CD4-positive, CD25-positive, alpha-beta regulatory T cell (primary cell): Measurements from ENCODE around the gene PRPF40B. TPM values are rescaled to one million over a fixed set of nuclear protein-coding genes. Genes with fewer than 3 reads are reported as not detected.

Source experiments
- ATAC-seq, 2 donors: fragments of 150-1000 bp; cut with Tn5 transposase; one replicate each; pipeline ENCODE4 v1.10.0; 2021; ENCODE audit warnings: low read depth in 2 of 2, moderate number of reproducible peaks in 2 of 2, moderate library complexity in 1 of 2
- DNase-seq, 3 donors: peaks; one replicate each; pipeline versions ENCODE4 v3.0.0 to v3.0.0-alpha.2; 2012 to 2022; ENCODE audit warnings: mixed read lengths in 1 of 3
- H3K27ac ChIP-seq: one replicate; pipeline ENCODE4 v1.7.0; 2013; ENCODE audit warnings: mild to moderate bottlenecking, low read length; ENCODE audit not compliant: insufficient read depth, poor library complexity, severe bottlenecking
- H3K27me3 ChIP-seq: one replicate; pipeline ENCODE4 v1.7.0; 2013; ENCODE audit warnings: low read length; ENCODE audit not compliant: control insufficient read depth, insufficient read depth
- H3K36me3 ChIP-seq: one replicate; pipeline ENCODE4 v1.7.0; 2013; ENCODE audit warnings: mild to moderate bottlenecking, low read length, moderate library complexity; ENCODE audit not compliant: control insufficient read depth, insufficient read depth
- H3K4me1 ChIP-seq: 2 replicates; pipeline ENCODE4 v1.7.0; 2013; ENCODE audit warnings: mild to moderate bottlenecking, low read length; ENCODE audit not compliant: insufficient read depth, control insufficient read depth, poor library complexity, severe bottlenecking
- H3K4me3 ChIP-seq: one replicate; pipeline ENCODE4 v1.7.0; 2013; ENCODE audit warnings: low read depth, mild to moderate bottlenecking, low read length, moderate library complexity
- H3K9me3 ChIP-seq, 2 experiments: 1 replicate in 1 of 2; 2 replicates in 1 of 2; pipeline ENCODE4 v1.7.0; 2013; ENCODE audit warnings: low read length in 2 of 2, mild to moderate bottlenecking in 1 of 2, moderate library complexity in 1 of 2; ENCODE audit not compliant: control insufficient read depth in 2 of 2
- H3K27ac Mint-ChIP-seq, 3 donors: one replicate each; pipeline ENCODE4 v1.8.0; 2020 to 2022; ENCODE audit warnings: mild to moderate bottlenecking in 3 of 3, mixed read lengths in 3 of 3, moderate library complexity in 2 of 3
- H3K27me3 Mint-ChIP-seq: one replicate; pipeline ENCODE4 v1.8.0; 2022; ENCODE audit warnings: mild to moderate bottlenecking, mixed read lengths
- H3K36me3 Mint-ChIP-seq: one replicate; pipeline ENCODE4 v1.8.0; 2020; ENCODE audit warnings: mixed read lengths
- H3K4me1 Mint-ChIP-seq, 4 donors: one replicate each; pipeline ENCODE4 v1.8.0; 2020 to 2022; ENCODE audit warnings: mixed read lengths in 4 of 4, mild to moderate bottlenecking in 1 of 4
- H3K4me3 Mint-ChIP-seq, 4 donors: one replicate each; pipeline ENCODE4 v1.8.0; 2020 to 2022; ENCODE audit warnings: mild to moderate bottlenecking in 4 of 4, mixed read lengths in 4 of 4, moderate library complexity in 3 of 4
- H3K9me3 Mint-ChIP-seq, 7 donors: one replicate each; pipeline ENCODE4 v1.8.0; 2020 to 2022; ENCODE audit warnings: mixed read lengths in 7 of 7, mild to moderate bottlenecking in 3 of 7, moderate library complexity in 2 of 7
- polyA plus RNA-seq, 4 donors: library from polyadenylated mRNA; unstranded; fragments of 300-500 nt; fragmentation: Illumina TruSeq; gene quantifications; one replicate each; pipeline ENCODE4 v1.2.3, GENCODE V29; 2021
- total RNA-seq: library from RNA; stranded (reverse); gene quantifications from one replicate; pipeline ENCODE4 v1.2.3, GENCODE V29; 2022

PRPF40B gene
- total and polyA plus RNA-seq, 5 donors from 2014 or later = 0.78 to 6.3 (median 2.0) TPM

- Histone ChIP-seq H3K36me3 (peaks cover 9% of the 10 kb centered on the region), H3K4me3 (no peak overlapping the region), H3K4me1 (no peaks in the 10 kb centered on the region), H3K9me3 (no peaks in the 10 kb centered on the region), H3K27me3 (no peaks in the 10 kb centered on the region), H3K27ac (no peak overlapping the region)
- Mint-ChIP-seq H3K36me3 (peaks cover 26% of the 10 kb centered on the region), H3K9me3 (no peaks in the 10 kb centered on the region), H3K27ac (peak overlapping the region in 1 of 3 donors; percentile 43), H3K27me3 (no peaks in the 10 kb centered on the region), H3K4me3 (no peak overlapping the region), H3K4me1 (peaks cover 10 to 15% (median 13%) of the 10 kb centered on the region in 4 donors)
- DNase-seq = no peak
- ATAC-seq = no peak
Measured at GRCh38 chr12:49583366-49584094, 39.8 kb upstream of the PRPF40B start.

DNA sequence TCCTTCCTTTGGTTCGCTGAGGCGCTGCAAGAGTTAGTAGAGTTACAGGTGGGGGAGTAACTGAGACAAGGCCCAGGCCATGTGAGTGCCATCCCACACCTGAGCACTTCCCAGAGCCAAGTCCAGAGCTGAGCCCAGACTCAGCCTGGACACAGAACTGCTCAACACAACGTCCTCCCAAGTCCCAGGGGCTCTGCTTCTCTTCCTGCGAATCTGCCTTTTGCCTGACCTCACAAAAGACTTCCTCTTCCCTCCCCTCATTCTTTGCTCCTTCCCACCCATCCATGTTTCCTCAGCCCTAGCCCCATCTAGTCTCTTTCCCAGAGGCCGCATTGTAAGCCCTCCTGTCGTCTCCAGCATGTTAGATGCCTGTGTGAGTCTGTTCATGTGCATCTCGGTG lies 38.8 kb upstream of the PRPF40B start:
- no peak for ATAC-seq

DNA sequence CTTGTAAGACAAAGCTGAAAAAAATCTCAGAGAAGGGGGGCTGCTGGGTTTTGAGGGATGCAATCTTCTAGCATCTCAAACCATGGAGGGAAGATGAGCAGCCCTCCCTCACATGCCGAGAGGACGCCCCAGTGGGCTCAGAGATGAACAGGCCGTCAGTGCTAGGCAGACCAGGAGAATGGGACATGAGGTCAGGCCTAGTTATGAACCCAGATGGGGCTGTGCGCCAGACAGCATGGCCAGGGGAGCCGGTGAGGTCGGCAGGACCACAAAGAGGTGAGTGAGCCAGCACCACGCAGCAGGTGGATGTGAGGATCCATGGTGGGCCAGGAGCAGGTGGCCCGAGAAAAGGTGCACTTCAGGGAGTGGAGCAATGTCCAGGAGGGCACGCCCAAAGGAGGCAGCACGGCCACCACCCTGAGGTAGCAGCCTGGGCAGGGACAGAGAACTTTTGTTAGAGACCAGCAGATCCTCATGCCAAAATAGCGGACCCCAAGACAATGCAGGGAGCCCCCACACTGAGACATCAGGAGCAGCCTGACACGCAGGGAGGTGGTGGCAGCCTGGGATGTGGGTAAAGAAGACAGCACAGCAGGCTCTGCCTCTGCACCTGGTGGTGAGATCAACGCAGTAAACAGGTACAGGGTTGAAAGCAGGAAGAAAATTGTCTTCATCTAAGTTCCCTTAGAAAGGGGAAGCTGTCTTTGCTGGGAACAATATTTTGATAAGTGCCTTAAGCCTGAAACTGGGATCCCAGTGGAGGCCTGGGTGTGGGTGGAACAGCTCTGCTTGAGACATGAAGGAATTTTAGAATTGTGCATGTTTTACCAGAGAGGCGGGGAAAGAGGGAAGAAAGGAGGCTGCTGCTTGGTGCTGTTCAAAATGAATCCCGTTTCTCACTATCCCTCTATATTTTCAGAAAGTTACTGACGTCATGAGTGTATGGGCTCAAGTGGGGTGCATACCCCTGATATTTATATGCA lies 37.6 kb upstream of the PRPF40B start:
- DNase-seq = no peak
- Mint-ChIP-seq H3K27ac (no peak overlapping the region), H3K27me3 (no peaks in the 10 kb centered on the region), H3K9me3 (peaks cover 0 to 3% (median 0%) of the 10 kb centered on the region in 7 donors), H3K36me3 (peaks cover 36% of the 10 kb centered on the region), H3K4me1 (peaks cover 4 to 15% (median 13%) of the 10 kb centered on the region in 4 donors), H3K4me3 (no peak overlapping the region)
- Histone ChIP-seq H3K4me1 (no peaks in the 10 kb centered on the region), H3K36me3 (peaks cover 9% of the 10 kb centered on the region), H3K4me3 (no peak overlapping the region), H3K9me3 (peaks cover 0 to under 1% of the 10 kb centered on the region in 2 experiments), H3K27ac (no peak overlapping the region), H3K27me3 (no peaks in the 10 kb centered on the region)
- no peak for ATAC-seq

More for the DNA sequence above, 38.8 kb upstream of the PRPF40B start:
- no peak overlapping the region for H3K27ac ChIP-seq
- Mint-ChIP-seq H3K4me3 (no peak overlapping the region), H3K27ac (no peak overlapping the region), H3K36me3 (peaks cover 29% of the 10 kb centered on the region), H3K27me3 (no peaks in the 10 kb centered on the region), H3K4me1 (peaks cover 8 to 14% (median 13%) of the 10 kb centered on the region in 4 donors), H3K9me3 (no peaks in the 10 kb centered on the region)
- no peak overlapping the region for H3K4me3 ChIP-seq
- no peaks in the 10 kb centered on the region for H3K4me1 ChIP-seq
- H3K9me3 ChIP-seq = no peaks in the 10 kb centered on the region
- H3K27me3 ChIP-seq = no peaks in the 10 kb centered on the region
- no peak for DNase-seq
- H3K36me3 ChIP-seq = peaks cover 9% of the 10 kb centered on the region

- Mint-ChIP-seq H3K27ac (no peak overlapping the region), H3K9me3 (peaks cover 0 to 5% (median 0%) of the 10 kb centered on the region in 7 donors), H3K4me1 (peaks cover 0 to 9% (median 6%) of the 10 kb centered on the region in 4 donors), H3K4me3 (no peak overlapping the region), H3K36me3 (peaks cover 36% of the 10 kb centered on the region), H3K27me3 (no peaks in the 10 kb centered on the region)
- no peak for DNase-seq
- Histone ChIP-seq H3K4me3 (no peak overlapping the region), H3K36me3 (peaks cover 9% of the 10 kb centered on the region), H3K27ac (no peak overlapping the region), H3K27me3 (no peaks in the 10 kb centered on the region), H3K4me1 (no peaks in the 10 kb centered on the region), H3K9me3 (peaks cover 0 to 4% of the 10 kb centered on the region in 2 experiments)
- ATAC-seq = no peak
Measured at GRCh38 chr12:49587174-49587908, 36.0 kb upstream of the PRPF40B start.

GRCh38 chr12:49588281-49588680 lies 35.1 kb upstream of the PRPF40B start:
- Mint-ChIP-seq H3K4me3 (no peak overlapping the region), H3K4me1 (peaks cover 0 to 5% (median 2%) of the 10 kb centered on the region in 4 donors), H3K27me3 (no peaks in the 10 kb centered on the region), H3K27ac (no peak overlapping the region), H3K9me3 (peaks cover 0 to 5% (median 0%) of the 10 kb centered on the region in 7 donors), H3K36me3 (peaks cover 36% of the 10 kb centered on the region)
- Histone ChIP-seq H3K36me3 (peaks cover 9% of the 10 kb centered on the region), H3K4me1 (no peaks in the 10 kb centered on the region), H3K27ac (no peak overlapping the region), H3K9me3 (peaks cover 0 to 4% of the 10 kb centered on the region in 2 experiments), H3K27me3 (no peaks in the 10 kb centered on the region), H3K4me3 (no peak overlapping the region)
- no peak for ATAC-seq
- DNase-seq = no peak

DNA sequence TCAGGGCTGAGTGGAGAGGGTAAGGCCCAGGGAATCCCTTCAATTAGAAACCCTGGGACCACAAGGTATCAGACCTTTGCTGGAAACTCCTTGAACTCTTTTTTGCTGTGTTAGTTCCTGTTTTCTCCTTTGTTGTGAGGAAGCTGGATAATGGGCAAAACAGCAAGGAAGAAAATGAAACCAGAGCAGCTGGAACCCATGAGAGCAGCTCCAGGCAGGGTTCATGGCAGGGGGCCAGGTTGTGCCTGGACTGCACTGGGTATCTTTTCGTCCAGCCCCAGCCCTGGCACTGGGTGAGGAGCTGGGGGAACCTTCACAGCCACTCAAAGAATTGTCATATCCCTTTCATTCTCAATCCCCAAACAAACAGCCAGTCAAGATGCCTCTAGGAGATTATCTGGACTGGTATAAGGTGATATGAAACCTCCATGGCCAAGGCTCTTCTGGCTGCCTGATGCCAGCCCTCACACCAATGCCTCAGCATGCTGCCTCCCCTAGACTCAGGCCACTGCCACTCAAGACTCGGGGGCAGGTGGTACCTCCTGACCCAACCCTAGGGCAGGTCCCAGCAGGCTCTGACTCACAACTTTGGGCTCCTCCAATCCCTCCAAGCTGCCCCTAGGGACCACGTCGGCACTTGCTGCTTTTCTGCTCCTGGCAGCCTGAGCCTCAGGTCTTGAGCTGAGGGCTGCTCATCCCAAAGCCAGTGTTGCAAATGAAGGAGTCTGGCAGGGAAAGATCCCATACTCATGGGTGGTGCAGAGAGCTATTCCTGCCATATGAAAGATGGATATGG lies 34.4 kb upstream of the PRPF40B start:
- H3K4me1 ChIP-seq = no peaks in the 10 kb centered on the region
- H3K4me3 Mint-ChIP-seq = no peak overlapping the region
- no peaks in the 10 kb centered on the region for H3K27me3 ChIP-seq
- H3K36me3 Mint-ChIP-seq = peaks cover 30% of the 10 kb centered on the region
- peak overlapping the region in 1 of 3 donors; percentile 20 for H3K27ac Mint-ChIP-seq
- H3K4me3 ChIP-seq = no peak overlapping the region
- H3K27ac ChIP-seq = no peak overlapping the region
- peaks cover 0 to 4% of the 10 kb centered on the region in 2 experiments for H3K9me3 ChIP-seq
- no peak for DNase-seq
- ATAC-seq = no peak
- peaks cover 0 to 5% (median 2%) of the 10 kb centered on the region in 4 donors for H3K4me1 Mint-ChIP-seq
- H3K9me3 Mint-ChIP-seq = peaks cover 0 to 5% (median 0%) of the 10 kb centered on the region in 7 donors
- H3K27me3 Mint-ChIP-seq = no peaks in the 10 kb centered on the region
- peaks cover 9% of the 10 kb centered on the region for H3K36me3 ChIP-seq
